DND-41 (cell line): ENCODE results near the gene RPIA.

Experiments
- CTCF ChIP-seq: IDR thresholded peaks from 2 replicates; pipeline ENCODE4 v1.5.1; 2012; ENCODE audit warnings: borderline replicate concordance, low read length, moderate library complexity, mild to moderate bottlenecking; ENCODE audit not compliant: poor library complexity, severe bottlenecking; ENCODE audit errors: extremely low read depth
- EZH2 ChIP-seq: IDR thresholded peaks from 3 replicates; pipeline ENCODE4 v1.6.1; 2012; ENCODE audit warnings: borderline replicate concordance, low read depth, mild to moderate bottlenecking, moderate library complexity, low read length, inconsistent platforms; ENCODE audit not compliant: severe bottlenecking

- TF ChIP-seq EZH2 = no peak
- TF ChIP-seq CTCF = no peak
Measured at GRCh38 chr2:88751768-88752167, 60.3 kb downstream of the RPIA start.
